Stimulated activated CD8-positive, alpha-beta memory T cell treated with anti-CD3 and anti-CD28 coated beads, Interleukin-2, amount 100 ng/mL, for 48 hours (primary cell): Measurements from ENCODE around the gene PMEL.
"Not testable (repeated sequence)": the region's sequence is repeated elsewhere in the genome, so short reads cannot be mapped to it uniquely, and the experiment has no call there.

Source experiments
- DNase-seq, 2 donors: peaks; one replicate each; pipeline ENCODE4 v3.0.0-alpha.2; 2020; ENCODE audit warnings: low read depth in 2 of 2

The PMEL gene

GRCh38 chr12:55923648-55924047 lies 42.2 kb downstream of the PMEL start:
- not testable (repeated sequence) for DNase-seq

- DNase-seq, result no peak
These were observed 43.7 kb downstream of the PMEL start for GRCh38 chr12:55922126-55922525.

DNA sequence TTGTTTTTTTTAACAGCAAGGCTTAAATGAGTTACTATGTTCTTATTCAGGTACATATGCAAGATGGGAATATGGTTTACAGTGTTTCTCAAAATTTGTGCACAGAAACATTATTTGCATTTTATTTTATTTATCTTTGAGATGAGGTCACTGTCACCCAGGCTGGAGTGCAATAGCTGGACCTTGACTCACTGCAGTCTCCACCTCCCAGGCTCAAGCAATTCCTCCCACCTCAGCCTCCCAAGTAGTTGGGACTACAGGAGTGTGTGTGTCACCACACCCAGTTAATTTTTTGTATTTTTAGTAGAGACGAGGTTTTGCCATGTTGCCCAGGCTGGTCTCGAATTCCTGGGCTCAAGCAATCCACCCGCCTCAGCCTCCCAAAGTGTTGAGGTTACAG lies 46.8 kb downstream of the PMEL start:
- DNase-seq, result not testable (repeated sequence)

GRCh38 chr12:55915482-55915859 lies 50.4 kb downstream of the PMEL start:
- DNase-seq, result no peak

DNA sequence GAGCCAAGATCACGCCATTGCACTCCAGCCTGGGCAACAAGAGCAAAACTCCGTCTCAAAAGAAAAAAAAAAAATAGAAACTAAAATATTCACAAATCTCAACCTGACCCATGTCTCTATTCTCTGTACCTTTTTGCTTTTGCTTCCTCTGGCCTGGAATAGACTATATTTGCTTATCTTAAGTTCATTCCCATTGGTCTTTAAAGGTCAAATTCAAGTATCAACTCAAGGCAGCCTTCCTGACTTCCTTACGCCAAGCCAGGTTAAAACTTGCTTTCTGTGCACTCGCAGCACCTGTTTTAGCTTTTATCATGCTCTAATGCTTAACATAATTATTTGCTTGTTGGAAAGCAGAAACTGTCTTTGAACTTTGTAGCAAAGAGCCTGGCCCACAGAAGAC lies 52.9 kb downstream of the PMEL start:
- no peak for DNase-seq

GRCh38 chr12:55909513-55909884 lies 56.3 kb downstream of the PMEL start:
- no peak for DNase-seq

- DNase-seq, result no peak
These were observed 56.9 kb downstream of the PMEL start for GRCh38 chr12:55908726-55909512.

- DNase-seq, result no peak
These were observed 59.8 kb downstream of the PMEL start for GRCh38 chr12:55906056-55906455.
